VCaP (cell line): ENCODE results near the gene MTHFD2L.

Source experiments
- H3K27ac ChIP-seq: fragments of 450-650 bp; 2 replicates; pipeline ENCODE4 v1.5.1; 2017
- TF ChIP-seq, protein P1 (sequence below): fragments of 450-650 bp; conservative IDR thresholded peaks from 2 replicates; pipeline ENCODE4 v1.5.1; 2017; ENCODE audit warnings: mild to moderate bottlenecking, moderate library complexity

Gene MTHFD2L

DNA sequence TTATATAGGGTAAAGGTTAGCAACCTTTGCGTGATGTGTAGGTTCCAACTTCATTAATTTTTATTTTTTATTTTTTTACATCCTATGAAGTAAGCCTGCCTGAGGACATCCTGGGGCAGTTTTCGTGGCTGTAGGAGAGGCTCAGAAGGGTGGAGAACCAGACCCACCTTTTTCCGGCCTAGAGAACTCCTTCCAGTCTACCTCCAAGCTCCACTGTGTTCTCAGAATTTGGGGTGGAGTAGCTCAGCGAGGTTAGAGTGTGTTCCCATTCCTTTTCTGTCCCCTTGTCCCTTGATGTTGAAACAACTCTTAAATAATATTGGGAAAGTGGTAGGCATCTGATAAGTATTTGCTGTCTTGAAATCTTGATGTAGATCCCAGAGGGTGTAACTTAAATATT is 32.4 kb downstream of the MTHFD2L start:
- TF ChIP-seq, protein P1, sequence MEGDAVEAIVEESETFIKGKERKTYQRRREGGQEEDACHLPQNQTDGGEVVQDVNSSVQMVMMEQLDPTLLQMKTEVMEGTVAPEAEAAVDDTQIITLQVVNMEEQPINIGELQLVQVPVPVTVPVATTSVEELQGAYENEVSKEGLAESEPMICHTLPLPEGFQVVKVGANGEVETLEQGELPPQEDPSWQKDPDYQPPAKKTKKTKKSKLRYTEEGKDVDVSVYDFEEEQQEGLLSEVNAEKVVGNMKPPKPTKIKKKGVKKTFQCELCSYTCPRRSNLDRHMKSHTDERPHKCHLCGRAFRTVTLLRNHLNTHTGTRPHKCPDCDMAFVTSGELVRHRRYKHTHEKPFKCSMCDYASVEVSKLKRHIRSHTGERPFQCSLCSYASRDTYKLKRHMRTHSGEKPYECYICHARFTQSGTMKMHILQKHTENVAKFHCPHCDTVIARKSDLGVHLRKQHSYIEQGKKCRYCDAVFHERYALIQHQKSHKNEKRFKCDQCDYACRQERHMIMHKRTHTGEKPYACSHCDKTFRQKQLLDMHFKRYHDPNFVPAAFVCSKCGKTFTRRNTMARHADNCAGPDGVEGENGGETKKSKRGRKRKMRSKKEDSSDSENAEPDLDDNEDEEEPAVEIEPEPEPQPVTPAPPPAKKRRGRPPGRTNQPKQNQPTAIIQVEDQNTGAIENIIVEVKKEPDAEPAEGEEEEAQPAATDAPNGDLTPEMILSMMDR = no peak
- H3K27ac ChIP-seq = no peak overlapping the region

DNA sequence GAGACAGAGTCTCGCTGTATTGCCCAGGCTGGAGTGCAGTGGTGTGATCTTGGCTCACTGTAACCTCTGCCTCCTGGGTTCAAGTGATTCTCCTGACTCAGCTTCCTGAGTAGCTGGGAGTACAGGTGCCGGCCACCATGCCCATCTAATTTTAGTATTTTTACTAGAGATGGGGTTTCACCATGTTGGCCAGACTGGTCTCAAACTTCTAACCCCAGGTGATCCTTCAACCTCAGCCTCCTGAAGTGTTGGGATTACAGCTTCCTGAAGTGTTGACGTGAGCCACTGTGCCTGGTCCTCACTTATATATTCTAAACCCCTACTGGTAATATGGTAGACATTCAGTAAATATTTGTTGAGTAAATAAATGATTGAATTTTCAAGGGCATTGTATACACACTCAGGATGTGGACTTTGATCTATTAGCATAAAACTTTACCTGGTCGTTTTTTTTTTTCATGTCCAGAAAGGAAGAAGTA is 33.0 kb downstream of the MTHFD2L start:
- TF ChIP-seq, protein P1 = no peak
- H3K27ac ChIP-seq = no peak overlapping the region

DNA sequence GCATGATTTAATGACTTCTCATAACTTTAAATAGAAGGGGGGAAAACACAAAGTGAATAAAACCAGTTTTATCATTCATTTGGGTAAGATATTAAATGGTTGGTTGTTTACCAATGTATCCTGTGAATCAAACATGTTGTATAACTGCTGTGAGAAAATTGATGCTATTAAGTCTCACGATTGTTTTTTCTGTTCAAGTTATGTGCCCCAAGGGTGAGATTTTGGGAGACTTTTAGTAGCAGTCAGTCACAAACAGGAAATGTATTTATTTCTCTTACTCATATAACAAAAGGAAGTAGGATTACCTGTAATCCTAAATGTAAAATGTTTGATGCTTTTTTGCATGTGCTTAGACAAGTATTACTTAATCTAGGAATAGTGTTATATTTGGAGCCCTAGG is 39.2 kb downstream of the MTHFD2L start:
- no peak overlapping the region for H3K27ac ChIP-seq
- TF ChIP-seq, protein P1 = no peak

DNA sequence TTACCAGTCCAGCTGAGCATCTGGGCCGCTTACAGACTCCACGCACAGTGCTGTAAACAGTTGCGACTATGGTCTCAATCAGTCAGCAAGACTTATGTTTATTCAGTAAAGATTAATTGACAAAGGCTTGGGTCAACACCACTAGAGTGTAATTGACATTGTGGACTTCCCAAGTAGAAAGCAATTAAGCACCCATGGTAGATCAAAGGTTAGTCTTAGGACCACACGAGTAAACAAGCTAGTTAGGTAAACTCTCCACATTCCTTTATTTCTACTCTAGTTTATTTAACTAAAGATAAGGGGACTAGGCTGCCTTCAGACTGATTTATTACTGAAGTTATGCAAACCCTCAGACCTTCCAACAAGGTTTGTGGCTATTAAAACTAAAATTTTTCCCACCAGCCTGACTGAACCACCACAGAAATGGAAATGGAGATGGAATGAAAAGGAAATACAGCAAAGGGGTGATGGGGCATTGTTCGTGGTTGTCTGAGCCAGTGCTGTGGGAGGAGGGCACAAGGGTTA is 44.2 kb downstream of the MTHFD2L start:
- TF ChIP-seq, protein P1 = no peak
- H3K27ac ChIP-seq = no peak overlapping the region

DNA sequence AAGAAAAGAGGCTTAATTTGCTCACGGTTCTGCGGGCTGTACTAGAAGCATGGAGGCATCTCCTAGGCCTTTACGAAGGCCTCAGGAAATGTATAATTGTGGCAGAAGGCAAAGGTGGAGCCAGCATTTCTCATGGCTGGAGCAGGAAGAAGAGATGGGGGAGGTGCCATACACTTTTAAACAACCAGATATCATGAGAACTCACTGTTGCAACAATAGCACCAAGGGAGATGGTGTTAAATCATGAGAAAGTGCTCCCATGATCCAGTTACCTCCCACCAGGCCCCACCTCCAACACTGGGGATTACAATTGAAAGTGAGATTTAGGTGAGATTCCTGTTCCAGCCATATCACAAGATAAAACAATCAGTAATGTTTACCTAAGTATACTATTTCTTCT is 45.5 kb downstream of the MTHFD2L start:
- TF ChIP-seq, protein P1 = no peak
- H3K27ac ChIP-seq = no peak overlapping the region

DNA sequence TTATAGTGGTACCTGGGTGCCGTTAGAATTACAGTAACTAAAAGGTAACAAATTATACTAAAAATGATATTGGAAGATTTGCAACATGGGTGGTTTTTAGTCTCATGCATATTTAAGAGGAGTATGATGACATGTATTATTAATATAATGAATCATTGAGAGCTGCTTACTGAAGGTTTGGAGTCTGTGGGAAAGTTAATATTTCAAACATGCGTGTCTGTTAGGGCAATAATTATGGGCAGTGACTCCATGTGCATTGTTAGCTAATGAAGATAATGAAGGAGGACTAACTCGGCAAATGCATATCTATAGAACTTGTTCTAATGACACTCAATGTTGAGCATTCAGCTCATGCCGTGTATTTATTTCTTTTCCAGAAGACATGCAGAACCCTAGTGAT is 47.1 kb downstream of the MTHFD2L start:
- TF ChIP-seq, protein P1 = no peak
- H3K27ac ChIP-seq = no peak overlapping the region

DNA sequence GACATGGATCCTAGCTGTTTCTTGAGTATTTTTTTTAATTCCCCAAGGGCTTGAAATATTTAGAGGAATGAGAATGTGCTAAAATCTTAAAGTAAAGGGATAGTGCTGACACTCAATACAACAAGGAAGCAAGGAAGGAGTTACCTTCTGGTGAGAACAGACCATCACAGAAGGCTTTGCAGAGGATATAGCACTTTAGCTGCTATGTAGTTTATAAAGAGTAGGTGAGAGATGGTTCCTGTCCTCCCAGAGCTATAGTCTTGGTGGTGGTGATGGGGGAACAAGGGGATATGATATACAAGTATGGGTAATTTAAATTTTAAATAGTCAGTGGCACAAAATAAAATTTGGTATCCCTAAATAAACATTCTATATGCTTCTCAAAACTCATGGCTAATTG is 47.6 kb downstream of the MTHFD2L start:
- TF ChIP-seq, protein P1 = no peak
- no peak overlapping the region for H3K27ac ChIP-seq
